ENCODE results near the gene DNMBP.
"Not testable (repeated sequence)": the region's sequence is repeated elsewhere in the genome, so short reads cannot be mapped to it uniquely, and the experiment has no call there.

DNMBP gene

GRCh38 chr10:99912041-99912440, 97.7 kb downstream of the DNMBP start:
- no peak for DNase-seq

- no peak for DNase-seq
Measured at GRCh38 chr10:99908512-99908911, 101.2 kb downstream of the DNMBP start.

GRCh38 chr10:99906470-99906869, 103.3 kb downstream of the DNMBP start:
- peak; percentile 20 for DNase-seq

GRCh38 chr10:99905971-99906370, 103.8 kb downstream of the DNMBP start:
- no peak for DNase-seq

GRCh38 chr10:99895867-99896266, 113.9 kb downstream of the DNMBP start:
- no peak for DNase-seq

GRCh38 chr10:99895066-99895465, 114.7 kb downstream of the DNMBP start:
- not testable (repeated sequence) for DNase-seq

GRCh38 chr10:99894613-99895012, 115.1 kb downstream of the DNMBP start:
- no peak for DNase-seq

- peak; percentile 17 for DNase-seq
Measured at GRCh38 chr10:99888622-99889021, 121.1 kb downstream of the DNMBP start.

- DNase-seq = no peak
Measured at GRCh38 chr10:99883523-99883922, 126.2 kb downstream of the DNMBP start.

- DNase-seq = no peak
Measured at GRCh38 chr10:99881371-99881770, 128.4 kb downstream of the DNMBP start.

GRCh38 chr10:99880080-99880835, 129.5 kb downstream of the DNMBP start:
- no peak for DNase-seq

- DNase-seq = no peak
Measured at GRCh38 chr10:99875473-99875872, 134.3 kb downstream of the DNMBP start.

- DNase-seq = no peak
Measured at GRCh38 chr10:99874341-99875085, 135.2 kb downstream of the DNMBP start.

- no peak for DNase-seq
Measured at GRCh38 chr10:99873846-99874245, 135.9 kb downstream of the DNMBP start.

- peak; percentile 20 for DNase-seq
Measured at GRCh38 chr10:99872367-99873162, 137.2 kb downstream of the DNMBP start.

GRCh38 chr10:99870123-99870730, 139.5 kb downstream of the DNMBP start:
- DNase-seq = no peak

- no peak for DNase-seq
Measured at GRCh38 chr10:99869581-99870122, 140.1 kb downstream of the DNMBP start.

GRCh38 chr10:99867250-99867649, 142.5 kb downstream of the DNMBP start:
- not testable (repeated sequence) for DNase-seq

- peak; percentile 93 for DNase-seq
Measured at GRCh38 chr10:99863535-99864240, 146.1 kb downstream of the DNMBP start.

- no peak for DNase-seq
Measured at GRCh38 chr10:99860466-99860865, 149.3 kb downstream of the DNMBP start.

GRCh38 chr10:99859585-99859984, 150.2 kb downstream of the DNMBP start:
- no peak for DNase-seq

- DNase-seq = no peak
Measured at GRCh38 chr10:99858849-99859248, 150.9 kb downstream of the DNMBP start.
